Measurements from ENCODE around the gene PMEL. TPM values are rescaled to one million over a fixed set of nuclear protein-coding genes. Genes with fewer than 3 reads are reported as not detected.
A peak's percentile ranks its signal among the peaks of the same experiment; 100 is the strongest.

PMEL gene
- total and polyA plus RNA-seq, 2 of the 4 experiments (the other 2 are of a cell fraction) = 1.4 to 5.8 TPM

DNA sequence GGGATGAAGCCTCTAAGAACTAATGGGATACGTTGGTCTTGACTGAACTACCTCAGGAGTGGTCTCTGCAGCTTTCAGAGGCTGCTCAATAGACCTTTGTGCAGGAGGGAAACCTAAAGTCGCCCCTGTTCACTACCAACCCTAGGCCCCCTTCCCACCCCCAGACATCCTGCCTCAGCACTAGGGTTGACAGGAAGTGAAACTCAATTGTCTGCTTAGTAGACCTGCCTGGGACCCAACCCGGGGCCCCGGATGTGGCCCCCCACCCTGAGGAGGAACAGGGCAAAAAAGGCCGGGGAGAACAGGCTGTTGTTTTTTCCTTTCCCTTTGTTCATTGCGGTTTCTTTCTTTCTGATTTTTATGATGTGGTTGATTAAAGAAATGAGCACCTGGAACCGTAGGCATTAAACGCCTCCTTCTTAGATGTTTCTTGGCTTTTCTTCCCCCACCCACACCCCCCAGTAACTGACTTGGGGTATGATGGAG, 36.5 kb downstream of the PMEL start:
- CTCF ChIA-PET = interaction anchor here (1.3 kb wide), 1 partner anchor 185 kb away, joined by 5 read pairs; no protein-coding TSS in a partner anchor
- H3K14ac ChIP-seq (replicated peaks; ENCODE audit: low read depth, low read length) = no peak overlapping the region
- no peak overlapping the region for H2AFZ ChIP-seq (replicated peaks; ENCODE audit: low read length, poor library complexity)
- no peak overlapping the region for H2BK15ac ChIP-seq (ENCODE audit: low read depth, low read length)
- H4K8ac ChIP-seq (ENCODE audit: low read depth in 2 of 2, low read length in 2 of 2) = no peak overlapping the region; a peak in 1 of 4 replicates
- no TSS peak for BruUV-seq (replicated peaks)
- H3K27me3 ChIP-seq (ENCODE audit: control insufficient read depth, insufficient read depth, low read length) = no peaks in the 10 kb centered on the region
- intact Hi-C loops (cut with micrococcal nuclease) (no loop called here), in situ Hi-C loops (cut with MboI; ENCODE audit: low sequenced_read_pairs) (loop anchor here (10.0 kb wide), 1 partner anchor 105 kb away; the partner anchor contains the start of gene DNAJC14), dilution Hi-C loops (cut with HindIII; ENCODE audit: low sequenced_read_pairs, unreplicated experiment) (no loop called here)
- H4K5ac ChIP-seq (ENCODE audit: low read depth, low read length) = no peak overlapping the region
- no peak overlapping the region for H3K18ac ChIP-seq (ENCODE audit: low read depth, low read length)
- no CpG with 5 or more reads among the region's 8 CpGs for WGBS, 2 experiments (ENCODE audit: extremely low coverage in 2 of 2, insufficient read length in 1 of 2)
- peaks cover 40 to 72% of the 10 kb centered on the region in 2 experiments for H3K79me1 ChIP-seq (ENCODE audit: low read depth in 1 of 2, low read length in 2 of 2)
- peak overlapping the region; percentile 46 for H2AK9ac ChIP-seq (replicated peaks; ENCODE audit: low read depth, low read length, poor library complexity)
- H2BK5ac ChIP-seq (ENCODE audit: low read depth, low read length, poor library complexity, severe bottlenecking) = peak overlapping the region; percentile 12
- TF ChIP-seq, protein P1, sequence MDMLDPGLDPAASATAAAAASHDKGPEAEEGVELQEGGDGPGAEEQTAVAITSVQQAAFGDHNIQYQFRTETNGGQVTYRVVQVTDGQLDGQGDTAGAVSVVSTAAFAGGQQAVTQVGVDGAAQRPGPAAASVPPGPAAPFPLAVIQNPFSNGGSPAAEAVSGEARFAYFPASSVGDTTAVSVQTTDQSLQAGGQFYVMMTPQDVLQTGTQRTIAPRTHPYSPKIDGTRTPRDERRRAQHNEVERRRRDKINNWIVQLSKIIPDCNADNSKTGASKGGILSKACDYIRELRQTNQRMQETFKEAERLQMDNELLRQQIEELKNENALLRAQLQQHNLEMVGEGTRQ (IDR thresholded peaks at IDR 0.05; ENCODE audit: low read depth, low read length) = no peak
- TF ChIP-seq MAZ (IDR thresholded peaks at IDR 0.05; ENCODE audit: borderline replicate concordance, low read depth, low read length) = no peak
- no peak for TF ChIP-seq RFX5 (IDR thresholded peaks at IDR 0.05; ENCODE audit: low read depth, low read length)
- TF ChIP-seq MAFK (IDR thresholded peaks at IDR 0.05; ENCODE audit: low read depth, low read length) = no peak
- TF ChIP-seq RCOR1 (IDR thresholded peaks at IDR 0.05; ENCODE audit: insufficient replicate concordance, low read length) = no peak
- TF ChIP-seq, protein P2, sequence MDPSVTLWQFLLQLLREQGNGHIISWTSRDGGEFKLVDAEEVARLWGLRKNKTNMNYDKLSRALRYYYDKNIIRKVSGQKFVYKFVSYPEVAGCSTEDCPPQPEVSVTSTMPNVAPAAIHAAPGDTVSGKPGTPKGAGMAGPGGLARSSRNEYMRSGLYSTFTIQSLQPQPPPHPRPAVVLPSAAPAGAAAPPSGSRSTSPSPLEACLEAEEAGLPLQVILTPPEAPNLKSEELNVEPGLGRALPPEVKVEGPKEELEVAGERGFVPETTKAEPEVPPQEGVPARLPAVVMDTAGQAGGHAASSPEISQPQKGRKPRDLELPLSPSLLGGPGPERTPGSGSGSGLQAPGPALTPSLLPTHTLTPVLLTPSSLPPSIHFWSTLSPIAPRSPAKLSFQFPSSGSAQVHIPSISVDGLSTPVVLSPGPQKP (IDR thresholded peaks at IDR 0.05; ENCODE audit: borderline replicate concordance, low read depth, low read length) = no peak
- TF ChIP-seq CHD1 (IDR thresholded peaks at IDR 0.05; ENCODE audit: low read depth, low read length) = no peak
- no peak for TF ChIP-seq FOS (IDR thresholded peaks at IDR 0.05; ENCODE audit: low read depth, low read length)
- TF ChIP-seq POLR2A (IDR thresholded peaks at IDR 0.05; ENCODE audit: low read depth, low read length) = no peak
- no peak for TF ChIP-seq BHLHE40 (IDR thresholded peaks at IDR 0.05; ENCODE audit: low read depth, low read length)
- TF ChIP-seq SMC3 (IDR thresholded peaks at IDR 0.05; ENCODE audit: low read depth, low read length) = no peak
- TF ChIP-seq, protein P3, sequence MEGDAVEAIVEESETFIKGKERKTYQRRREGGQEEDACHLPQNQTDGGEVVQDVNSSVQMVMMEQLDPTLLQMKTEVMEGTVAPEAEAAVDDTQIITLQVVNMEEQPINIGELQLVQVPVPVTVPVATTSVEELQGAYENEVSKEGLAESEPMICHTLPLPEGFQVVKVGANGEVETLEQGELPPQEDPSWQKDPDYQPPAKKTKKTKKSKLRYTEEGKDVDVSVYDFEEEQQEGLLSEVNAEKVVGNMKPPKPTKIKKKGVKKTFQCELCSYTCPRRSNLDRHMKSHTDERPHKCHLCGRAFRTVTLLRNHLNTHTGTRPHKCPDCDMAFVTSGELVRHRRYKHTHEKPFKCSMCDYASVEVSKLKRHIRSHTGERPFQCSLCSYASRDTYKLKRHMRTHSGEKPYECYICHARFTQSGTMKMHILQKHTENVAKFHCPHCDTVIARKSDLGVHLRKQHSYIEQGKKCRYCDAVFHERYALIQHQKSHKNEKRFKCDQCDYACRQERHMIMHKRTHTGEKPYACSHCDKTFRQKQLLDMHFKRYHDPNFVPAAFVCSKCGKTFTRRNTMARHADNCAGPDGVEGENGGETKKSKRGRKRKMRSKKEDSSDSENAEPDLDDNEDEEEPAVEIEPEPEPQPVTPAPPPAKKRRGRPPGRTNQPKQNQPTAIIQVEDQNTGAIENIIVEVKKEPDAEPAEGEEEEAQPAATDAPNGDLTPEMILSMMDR (conservative IDR thresholded peaks at IDR 0.05; ENCODE audit: low read depth, low read length) = no peak
- TF ChIP-seq RAD21 (IDR thresholded peaks at IDR 0.05; ENCODE audit: low read length) = no peak
- no peak for TF ChIP-seq CEBPB (IDR thresholded peaks at IDR 0.05; ENCODE audit: low read depth, low read length)
- TF ChIP-seq MXI1 (IDR thresholded peaks at IDR 0.05; ENCODE audit: borderline replicate concordance, low read depth, low read length) = no peak
- TF ChIP-seq NFE2L2 (IDR thresholded peaks at IDR 0.05; ENCODE audit: low read depth, low read length) = no peak
- H2AK5ac ChIP-seq (ENCODE audit: low read depth, low read length) = peak overlapping the region; percentile 9; the same call in 1 of the 2 replicates
- no peak for ATAC-seq (ENCODE audit: low read depth)
- H3K4me3 ChIP-seq (ENCODE audit: insufficient read depth, low read depth, low read length) = no peak overlapping the region
- no peak overlapping the region for H3K56ac ChIP-seq (ENCODE audit: extremely low read depth, insufficient read depth, low read length)
- H4K91ac ChIP-seq (ENCODE audit: insufficient read depth, low read depth, low read length) = no peak overlapping the region
- H3K4me2 ChIP-seq (ENCODE audit: low read depth, low read length) = no peak overlapping the region
- H3K23ac ChIP-seq (ENCODE audit: low read depth, low read length) = no peak overlapping the region
- no peaks in the 10 kb centered on the region for H3K9me3 ChIP-seq (ENCODE audit: control insufficient read depth, insufficient read depth, low read length)
- peaks cover 2% of the 10 kb centered on the region; the same call in 1 of the 2 replicates for H3K36me3 ChIP-seq (ENCODE audit: control insufficient read depth, insufficient read depth, low read length)
- H3K9me1 ChIP-seq (ENCODE audit: insufficient read depth, low read length) = peaks cover 13% of the 10 kb centered on the region
- no peak overlapping the region for H2BK20ac ChIP-seq (ENCODE audit: low read depth, low read length)
- H4K20me1 ChIP-seq (ENCODE audit: insufficient read depth, low read length) = no peaks in the 10 kb centered on the region
- H3K27ac ChIP-seq (ENCODE audit: insufficient read depth, low read length) = no peak overlapping the region
- DNase-seq = no peak
- POLR2A ChIA-PET (ENCODE audit: unreplicated experiment) = no interaction called here
- H3K4ac ChIP-seq (ENCODE audit: low read depth, low read length) = no peak overlapping the region
- no peak overlapping the region; the same call in 1 of the 2 replicates for H2BK120ac ChIP-seq (ENCODE audit: low read depth, low read length)
- no peak overlapping the region for H3K9ac ChIP-seq (ENCODE audit: low read depth, low read length)
- peaks cover 18% of the 10 kb centered on the region for H3K4me1 ChIP-seq (ENCODE audit: control insufficient read depth, insufficient read depth, low read length)

Data from IMR-90 (cell line).